Activated B cell treated with CpG ODN at 0.5 μM for 24 hours (primary cell): ENCODE data around the gene CKAP4. TPM values are rescaled to one million over a fixed set of nuclear protein-coding genes. Genes with fewer than 3 reads are reported as not detected.

Experiments used
- ATAC-seq: fragments of 200-7000 bp; cut with Tn5 transposase; one replicate; pipeline ENCODE4 v1.10.0; 2021; ENCODE audit warnings: low read depth, mild to moderate bottlenecking, moderate library complexity
- CTCF ChIA-PET: fragments of 350-600 bp; sonication (Branson Sonifier 250); formaldehyde crosslinking; loops from one replicate; lab custom pipeline; 2021; ENCODE audit warnings: antibody characterized with exemption; lab: Charles Lee
- POLR2A ChIA-PET: fragments of 350-600 bp; sonication (Branson Sonifier 250); formaldehyde crosslinking; loops from one replicate; lab custom pipeline; 2021; ENCODE audit warnings: antibody characterized with exemption; lab: Charles Lee
- DNase-seq: peaks from one replicate; pipeline ENCODE4 v3.0.0; 2022
- H3K27ac Mint-ChIP-seq: one replicate; pipeline ENCODE4 v1.8.0; 2020; ENCODE audit warnings: mixed read lengths
- H3K27me3 Mint-ChIP-seq: one replicate; pipeline ENCODE4 v1.8.0; 2021; ENCODE audit warnings: mixed read lengths
- H3K36me3 Mint-ChIP-seq: one replicate; pipeline ENCODE4 v1.8.0; 2021; ENCODE audit warnings: low read depth, mixed read lengths
- H3K4me1 Mint-ChIP-seq: one replicate; pipeline ENCODE4 v1.8.0; 2021; ENCODE audit warnings: mixed read lengths
- H3K4me3 Mint-ChIP-seq: one replicate; pipeline ENCODE4 v1.8.0; 2020; ENCODE audit warnings: mild to moderate bottlenecking, mixed read lengths
- H3K9me3 Mint-ChIP-seq: one replicate; pipeline ENCODE4 v1.8.0; 2020; ENCODE audit warnings: mixed read lengths
- CTCF ChIP-seq: fragments of 200-600 bp; IDR thresholded peaks from one replicate; pipeline ENCODE4 v1.8.0; 2022; ENCODE audit warnings: antibody characterized with exemption, mild to moderate bottlenecking
- intact Hi-C: fragments of 100-400 bp; cut with micrococcal nuclease; formaldehyde crosslinking; loops from one replicate; pipeline ENCODE4 v1.15.1; 2024
- total RNA-seq: library from RNA; stranded (reverse); gene quantifications from 2 replicates; pipeline ENCODE4 v1.2.3, GENCODE V29; 2022

CKAP4 gene
- total RNA-seq, 1 donor from 2014 or later, result 15.9 TPM

DNA sequence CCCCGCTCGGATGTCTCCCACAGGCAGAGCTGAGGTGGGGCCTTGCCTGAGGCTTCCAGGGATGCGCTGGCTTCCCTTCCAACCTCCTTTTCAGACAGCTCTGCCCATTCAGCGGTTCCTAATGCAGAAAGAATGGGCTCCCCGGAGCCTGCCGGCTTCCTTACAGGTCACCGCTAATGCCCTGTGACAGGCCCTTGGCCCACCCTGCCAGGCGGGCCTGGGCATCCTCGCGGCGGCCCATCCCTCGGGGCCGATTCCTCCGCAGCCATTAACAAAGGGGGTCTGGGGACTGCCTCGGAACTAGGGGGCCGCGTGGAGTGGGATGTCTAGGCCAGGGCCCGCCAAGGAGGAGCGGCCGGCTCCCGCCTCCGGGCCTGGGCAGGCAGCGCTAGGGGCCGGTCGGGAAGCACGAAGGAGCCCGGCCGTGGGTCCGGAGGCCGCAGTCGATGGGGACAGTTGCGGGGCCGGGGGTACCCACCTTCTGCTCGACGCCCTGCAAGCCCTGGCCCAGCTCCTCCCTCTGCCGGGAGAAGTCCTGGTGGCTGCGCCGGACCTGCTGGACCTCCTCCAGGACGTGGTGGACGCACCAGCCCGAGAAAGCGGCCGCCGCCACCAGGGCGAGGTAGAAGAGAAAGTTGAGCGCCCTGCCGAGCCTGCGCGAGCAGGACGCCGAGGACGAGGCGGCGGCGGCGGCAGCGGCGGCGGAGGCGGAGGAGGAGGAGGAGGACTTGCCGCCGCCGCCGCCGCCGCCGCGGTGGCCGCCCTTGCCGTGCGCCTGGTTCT lies 738 bp downstream of the CKAP4 start:
- TF ChIP-seq CTCF, result no peak
- Mint-ChIP-seq H3K27me3 (no peaks in the 10 kb centered on the region), H3K4me3 (peak overlapping the region; percentile 82), H3K9me3 (no peaks in the 10 kb centered on the region), H3K27ac (peak overlapping the region; percentile 75), H3K36me3 (peaks cover 16% of the 10 kb centered on the region), H3K4me1 (peaks cover 54% of the 10 kb centered on the region)
- CTCF ChIA-PET, result interaction anchor here (1.0 to 1.8 kb wide), 4 partner anchors 21 to 54 kb away, joined by 6 to 12 read pairs (median 8); no protein-coding TSS in a partner anchor
- POLR2A ChIA-PET, result interaction anchor here (0.8 to 5.1 kb wide), 8 partner anchors 19 to 111 kb away, joined by 3 to 84 read pairs (median 4); partner anchors contain the start of genes POLR3B and TCP11L2
- intact Hi-C loops, result loop anchor here (1.0 to 10.0 kb wide), 3 partner anchors 35 to 1438 kb away; partner anchors contain the start of genes PWP1 and TMEM263
- peak; percentile 39 for DNase-seq
- peak; percentile 28 for ATAC-seq

DNA sequence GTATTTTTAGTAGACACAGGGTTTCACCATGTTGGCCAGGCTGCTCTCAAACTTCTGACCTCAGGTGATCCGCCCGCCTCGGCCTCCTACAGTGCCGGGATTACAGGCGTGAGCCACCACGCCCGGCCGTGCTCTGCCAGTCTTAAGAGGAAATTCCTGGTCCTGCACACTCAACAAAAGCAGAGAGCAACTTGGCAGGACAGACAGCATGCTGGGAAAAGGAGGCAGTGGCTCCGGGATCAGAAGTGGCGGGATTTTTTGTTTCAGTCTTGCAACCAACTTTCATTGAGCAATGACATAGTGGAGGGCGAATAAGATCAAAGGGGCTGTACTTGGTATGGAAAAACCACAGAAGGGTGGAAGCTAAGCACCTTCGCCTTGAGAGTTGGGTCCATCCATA lies 2.1 kb downstream of the CKAP4 start:
- CTCF ChIA-PET, result interaction anchor here (1.8 kb wide), 1 partner anchor 20 kb away, joined by 11 read pairs; no protein-coding TSS in a partner anchor
- peak overlapping the region; percentile 46 for H3K4me3 Mint-ChIP-seq
- no peaks in the 10 kb centered on the region for H3K9me3 Mint-ChIP-seq
- H3K36me3 Mint-ChIP-seq, result peaks cover 25% of the 10 kb centered on the region
- peaks cover 2% of the 10 kb centered on the region for H3K27me3 Mint-ChIP-seq
- intact Hi-C loops, result loop anchor here (5.0 to 10.0 kb wide), 2 partner anchors 712 to 1439 kb away; partner anchors contain the start of genes PWP1 and TMEM263
- no peak for TF ChIP-seq CTCF
- H3K27ac Mint-ChIP-seq, result no peak overlapping the region
- ATAC-seq (no peak), DNase-seq (no peak)
- POLR2A ChIA-PET, result interaction anchor here (5.1 kb wide), 1 partner anchor 57 kb away, joined by 84 read pairs; the partner anchor contains the start of gene TCP11L2
- H3K4me1 Mint-ChIP-seq, result peaks cover 45% of the 10 kb centered on the region

- intact Hi-C loops, result loop anchor here (10.0 kb wide), 1 partner anchor 1441 kb away; the partner anchor contains the start of gene PWP1
- Mint-ChIP-seq H3K27ac (no peak overlapping the region), H3K36me3 (peaks cover 40% of the 10 kb centered on the region), H3K4me1 (peaks cover 26% of the 10 kb centered on the region), H3K4me3 (no peak overlapping the region), H3K27me3 (peaks cover 2% of the 10 kb centered on the region), H3K9me3 (no peaks in the 10 kb centered on the region)
- DNase-seq (no peak), ATAC-seq (no peak)
- CTCF ChIA-PET, result interaction anchor here (2.0 to 3.1 kb wide), 2 partner anchors 17 to 39 kb away, joined by 6 to 11 read pairs; no protein-coding TSS in a partner anchor
- no peak for TF ChIP-seq CTCF
- POLR2A ChIA-PET, result no interaction called here
These were observed 4.2 kb downstream of the CKAP4 start for GRCh38 chr12:106243620-106244019.

DNA sequence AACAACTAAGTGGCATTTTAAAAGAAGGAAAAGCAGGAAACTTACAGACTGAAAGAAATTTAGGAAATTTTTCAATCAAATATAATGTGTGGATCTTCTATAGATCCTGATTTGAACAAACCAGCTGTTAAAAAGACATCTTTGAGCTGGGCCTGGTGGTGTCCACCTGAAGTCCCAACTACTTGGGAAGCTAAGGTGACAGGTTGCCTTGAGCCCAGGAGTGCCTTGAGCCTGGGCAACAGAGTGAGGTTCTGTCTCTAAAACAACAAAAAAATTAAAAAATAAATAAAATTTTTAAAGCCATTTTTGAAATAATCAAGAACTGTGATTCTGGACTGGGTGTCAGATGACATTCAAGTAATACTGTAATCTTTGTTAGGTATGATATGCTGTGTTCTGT lies 7.0 kb downstream of the CKAP4 start:
- intact Hi-C loops, result loop anchor here (10.0 kb wide), 1 partner anchor 1444 kb away; the partner anchor contains the start of gene PWP1
- ChIA-PET CTCF (interaction anchor here (1.0 kb wide), 1 partner anchor 14 kb away, joined by 3 read pairs; no protein-coding TSS in a partner anchor), POLR2A (no interaction called here)
- no peak for TF ChIP-seq CTCF
- H3K4me3 Mint-ChIP-seq, result no peak overlapping the region
- ATAC-seq, result no peak
- no peak overlapping the region for H3K27ac Mint-ChIP-seq
- H3K36me3 Mint-ChIP-seq, result peaks cover 49% of the 10 kb centered on the region
- DNase-seq, result no peak
- H3K4me1 Mint-ChIP-seq, result peaks cover 17% of the 10 kb centered on the region
- peaks cover 2% of the 10 kb centered on the region for H3K27me3 Mint-ChIP-seq
- H3K9me3 Mint-ChIP-seq, result no peaks in the 10 kb centered on the region
